ENCODE results near the gene RAPGEF2. TPM values are rescaled to one million over a fixed set of nuclear protein-coding genes. Genes with fewer than 3 reads are reported as not detected.

Gene RAPGEF2
- total and polyA plus RNA-seq, 2 donors (not counting 3 experiments of a cell fraction or from before 2014, with no cell fraction given): 28.7 to 55.2 TPM

- H3K9me3 ChIP-seq (replicated peaks; ENCODE audit: control insufficient read depth, insufficient read depth, low read length): no peaks in the 10 kb centered on the region
- no peaks in the 10 kb centered on the region for H3K36me3 ChIP-seq (ENCODE audit: control insufficient read depth in 2 of 2, extremely low read depth in 1 of 2, insufficient read depth in 2 of 2, low read length in 2 of 2)
- POLR2A ChIA-PET: no interaction called here
- no peaks in the 10 kb centered on the region for H3K79me2 ChIP-seq (ENCODE audit: control insufficient read depth, insufficient read depth, low read length)
- H2AFZ ChIP-seq (ENCODE audit: low read depth, low read length): no peak overlapping the region
- H3K4me2 ChIP-seq (ENCODE audit: insufficient read depth, low read length): no peak overlapping the region
- H3K4me3 ChIP-seq (replicated peaks in 1 of 3; ENCODE audit: insufficient read depth in 1 of 3, low read depth in 1 of 3, low read length in 3 of 3): no peak overlapping the region
- H3K27ac ChIP-seq (ENCODE audit: insufficient read depth, low read depth, low read length): no peak overlapping the region
- dilution Hi-C loops (cut with MboI; ENCODE audit: extremely low pct_ligation_motif_present, low sequenced_read_pairs): no loop called here
- H3K4me1 ChIP-seq (ENCODE audit: control insufficient read depth, extremely low read depth, insufficient read depth, low read length): peaks cover 18% of the 10 kb centered on the region
- no peak overlapping the region for H3K9ac ChIP-seq (replicated peaks; ENCODE audit: extremely low read depth, insufficient read depth, low read length)
- H3K27me3 ChIP-seq (ENCODE audit: control insufficient read depth in 2 of 2, insufficient read depth in 2 of 2, low read length in 2 of 2): no peaks in the 10 kb centered on the region
- CTCF ChIA-PET: no interaction called here
- BruUV-seq (replicated peaks): no TSS peak
- DNase-seq (ENCODE audit: low read depth, low spot score) (no peak), FAIRE-seq (no peak)
- TF ChIP-seq FOS (IDR thresholded peaks at IDR 0.05; ENCODE audit: borderline replicate concordance, insufficient read depth, low read length) (no peak), EZH2 (IDR thresholded peaks at IDR 0.05; ENCODE audit: borderline replicate concordance, low read depth, low read length, severe bottlenecking) (no peak), MAX (IDR thresholded peaks at IDR 0.05; ENCODE audit: insufficient read depth, insufficient read length) (no peak), MYC (IDR thresholded peaks at IDR 0.05; ENCODE audit: low read depth, low read length) (no peak), CTCF (IDR thresholded peaks at IDR 0.05; ENCODE audit: extremely low read depth in 1 of 2, insufficient read depth in 1 of 2, low read depth in 1 of 2, low read length in 2 of 2) (no peak), GATA2 (IDR thresholded peaks at IDR 0.05; ENCODE audit: insufficient read depth, insufficient read length, low read depth, low read length) (no peak), POLR2AphosphoS5 (IDR thresholded peaks at IDR 0.05; ENCODE audit: insufficient read depth, low read depth, low read length) (no peak), POLR2A (IDR thresholded peaks at IDR 0.05; ENCODE audit: low read depth, low read length) (no peak), JUN (IDR thresholded peaks at IDR 0.05; ENCODE audit: borderline replicate concordance, insufficient read depth, insufficient read length, low read depth) (no peak)
- H4K20me1 ChIP-seq (replicated peaks; ENCODE audit: control insufficient read depth, extremely low read depth, insufficient read depth, low read length): no peaks in the 10 kb centered on the region
- no peaks in the 10 kb centered on the region for H3K9me1 ChIP-seq (replicated peaks; ENCODE audit: control insufficient read depth, extremely low read depth, insufficient read depth, low read length)
- intact Hi-C loops (cut with micrococcal nuclease): no loop called here
These were observed 33.0 kb upstream of the RAPGEF2 start for GRCh38 chr4:159069922-159070321.
